BLaER1 (cell line): ENCODE data around the gene ADAMTS4.

Experiments used
- H3K27ac ChIP-seq: shearing (Covaris generic); formaldehyde crosslinking; 2 replicates; pipeline ENCODE4 v1.8.1; 2022
- H3K27me3 ChIP-seq: shearing (Covaris generic); formaldehyde crosslinking; 2 replicates; pipeline ENCODE4 v1.8.1; 2022
- H3K36me3 ChIP-seq: shearing (Covaris generic); formaldehyde crosslinking; 2 replicates; pipeline ENCODE4 v1.8.1; 2022
- H3K4me1 ChIP-seq: shearing (Covaris generic); formaldehyde crosslinking; 2 replicates; pipeline ENCODE4 v1.8.1; 2022
- H3K4me2 ChIP-seq: shearing (Covaris generic); formaldehyde crosslinking; 2 replicates; pipeline ENCODE4 v1.8.1; 2022
- H3K4me3 ChIP-seq: shearing (Covaris generic); formaldehyde crosslinking; 2 replicates; pipeline ENCODE4 v1.8.1; 2022
- H3K9ac ChIP-seq: shearing (Covaris generic); formaldehyde crosslinking; 2 replicates; pipeline ENCODE4 v1.8.1; 2022
- H3K9me3 ChIP-seq: shearing (Covaris generic); formaldehyde crosslinking; 2 replicates; pipeline ENCODE4 v1.8.1; 2022
- H4K20me1 ChIP-seq: shearing (Covaris generic); formaldehyde crosslinking; 2 replicates; pipeline ENCODE4 v1.8.1; 2022
- Cebpa-rat ChIP-seq: shearing (Covaris generic); IDR thresholded peaks from 2 replicates; pipeline ENCODE4 v1.8.1; 2022

The ADAMTS4 gene

DNA sequence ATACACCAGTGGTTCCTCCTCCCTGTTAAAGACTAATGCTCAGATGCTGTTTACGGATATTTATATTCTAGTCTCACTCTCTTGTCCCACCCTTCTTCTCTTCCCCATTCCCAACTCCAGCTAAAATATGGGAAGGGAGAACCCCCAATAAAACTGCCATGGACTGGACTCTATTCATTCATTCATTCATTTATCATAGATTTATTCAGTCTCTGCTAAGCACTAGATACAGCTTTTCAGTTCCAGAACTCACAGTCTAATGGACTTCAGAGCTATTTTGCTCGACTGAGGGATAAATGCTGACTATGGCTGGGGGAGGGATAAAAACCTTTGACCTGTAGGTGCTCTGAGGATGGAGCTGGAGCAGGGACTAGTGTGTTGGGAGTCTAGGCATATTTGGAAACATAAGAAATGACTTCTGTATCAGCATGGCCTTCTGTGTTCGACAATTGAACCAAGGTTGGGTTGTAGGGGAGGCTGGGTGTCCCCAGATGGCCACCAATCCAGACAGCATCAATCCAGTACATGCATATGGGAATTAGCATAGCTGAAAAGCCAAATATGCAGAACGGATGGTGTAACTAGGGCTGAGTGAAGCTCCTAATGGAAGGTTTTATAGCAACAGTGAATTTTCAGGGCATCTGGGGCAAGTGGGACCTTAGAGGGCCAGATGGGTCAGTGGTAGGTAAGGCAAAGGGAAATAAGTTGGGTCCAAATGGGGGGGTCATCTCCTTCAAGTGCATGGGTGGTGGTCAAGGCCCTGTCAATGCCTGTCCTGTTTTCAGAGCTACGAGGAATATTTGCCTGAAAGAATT lies 20.4 kb upstream of the ADAMTS4 start:
- peaks cover 49% of the 10 kb centered on the region for H3K4me1 ChIP-seq
- H4K20me1 ChIP-seq, result peaks cover 38% of the 10 kb centered on the region
- H3K27ac ChIP-seq, result no peak overlapping the region
- H3K36me3 ChIP-seq, result peaks cover 5% of the 10 kb centered on the region
- TF ChIP-seq Cebpa-rat, result no peak
- H3K9ac ChIP-seq, result no peak overlapping the region
- H3K4me3 ChIP-seq, result no peak overlapping the region
- peak overlapping the region; percentile 71 for H3K4me2 ChIP-seq
- H3K9me3 ChIP-seq, result no peaks in the 10 kb centered on the region
- H3K27me3 ChIP-seq, result peaks cover 44% of the 10 kb centered on the region

DNA sequence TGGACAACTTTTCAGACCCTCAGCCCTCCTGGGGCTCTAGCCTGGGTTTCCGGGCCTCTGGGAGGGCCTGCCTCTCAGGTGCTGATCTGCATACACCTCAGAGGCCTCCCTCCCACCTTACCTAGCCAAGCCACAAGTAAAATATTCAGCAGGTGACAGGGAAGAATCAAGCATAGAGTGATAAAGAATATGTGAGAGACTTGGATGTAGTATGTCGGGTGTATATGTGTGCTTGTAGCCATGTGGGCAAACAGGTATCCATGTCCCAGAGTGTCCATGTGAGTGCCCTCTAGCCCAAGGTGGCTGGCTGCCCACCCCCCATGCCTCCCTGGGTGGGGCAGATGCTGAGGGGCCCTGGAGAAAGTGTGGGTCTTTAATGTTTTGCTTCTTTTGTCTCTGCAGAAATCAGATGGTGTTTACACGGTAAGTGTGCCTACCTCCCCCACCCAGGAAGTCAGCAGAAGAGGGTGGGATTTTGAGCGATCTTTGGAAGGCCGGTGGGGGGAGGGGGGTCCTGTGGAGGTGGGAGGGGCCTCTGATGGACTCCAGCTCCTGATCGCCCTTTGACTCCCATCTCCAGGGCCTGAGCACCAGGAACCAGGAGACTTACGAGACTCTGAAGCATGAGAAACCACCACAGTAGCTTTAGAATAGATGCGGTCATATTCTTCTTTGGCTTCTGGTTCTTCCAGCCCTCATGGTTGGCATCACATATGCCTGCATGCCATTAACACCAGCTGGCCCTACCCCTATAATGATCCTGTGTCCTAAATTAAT lies 19.6 kb upstream of the ADAMTS4 start:
- Histone ChIP-seq H3K27me3 (peaks cover 44% of the 10 kb centered on the region), H3K9me3 (no peaks in the 10 kb centered on the region), H3K27ac (no peak overlapping the region), H4K20me1 (peaks cover 43% of the 10 kb centered on the region), H3K4me2 (peak overlapping the region; percentile 71), H3K9ac (no peak overlapping the region), H3K4me3 (no peak overlapping the region), H3K4me1 (peaks cover 51% of the 10 kb centered on the region), H3K36me3 (peaks cover 13% of the 10 kb centered on the region)
- no peak for TF ChIP-seq Cebpa-rat

DNA sequence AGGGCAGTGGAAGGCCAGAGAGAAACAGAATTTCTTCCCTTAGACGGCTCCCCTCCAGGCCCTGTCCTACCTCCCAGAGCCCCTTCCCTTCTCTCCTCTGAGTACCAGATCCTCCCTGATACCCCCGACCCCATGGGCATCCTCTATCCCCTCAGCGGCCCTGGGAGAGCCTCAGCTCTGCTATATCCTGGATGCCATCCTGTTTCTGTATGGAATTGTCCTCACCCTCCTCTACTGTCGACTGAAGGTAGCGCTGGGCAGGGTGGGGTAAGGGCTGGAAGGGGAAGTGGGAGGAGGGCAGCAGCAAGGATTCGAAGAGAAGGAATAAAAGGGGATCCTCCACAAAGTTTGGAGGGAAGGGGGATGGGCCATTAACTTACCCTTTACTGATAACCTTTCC lies 19.0 kb upstream of the ADAMTS4 start:
- TF ChIP-seq Cebpa-rat, result no peak
- Histone ChIP-seq H3K9me3 (no peaks in the 10 kb centered on the region), H3K27ac (no peak overlapping the region), H3K27me3 (peaks cover 44% of the 10 kb centered on the region), H3K36me3 (peaks cover 20% of the 10 kb centered on the region), H3K4me3 (no peak overlapping the region; the same call in 1 of the 2 replicates), H3K4me1 (peaks cover 51% of the 10 kb centered on the region), H3K4me2 (peak overlapping the region; percentile 71), H4K20me1 (peaks cover 47% of the 10 kb centered on the region), H3K9ac (no peak overlapping the region)

DNA sequence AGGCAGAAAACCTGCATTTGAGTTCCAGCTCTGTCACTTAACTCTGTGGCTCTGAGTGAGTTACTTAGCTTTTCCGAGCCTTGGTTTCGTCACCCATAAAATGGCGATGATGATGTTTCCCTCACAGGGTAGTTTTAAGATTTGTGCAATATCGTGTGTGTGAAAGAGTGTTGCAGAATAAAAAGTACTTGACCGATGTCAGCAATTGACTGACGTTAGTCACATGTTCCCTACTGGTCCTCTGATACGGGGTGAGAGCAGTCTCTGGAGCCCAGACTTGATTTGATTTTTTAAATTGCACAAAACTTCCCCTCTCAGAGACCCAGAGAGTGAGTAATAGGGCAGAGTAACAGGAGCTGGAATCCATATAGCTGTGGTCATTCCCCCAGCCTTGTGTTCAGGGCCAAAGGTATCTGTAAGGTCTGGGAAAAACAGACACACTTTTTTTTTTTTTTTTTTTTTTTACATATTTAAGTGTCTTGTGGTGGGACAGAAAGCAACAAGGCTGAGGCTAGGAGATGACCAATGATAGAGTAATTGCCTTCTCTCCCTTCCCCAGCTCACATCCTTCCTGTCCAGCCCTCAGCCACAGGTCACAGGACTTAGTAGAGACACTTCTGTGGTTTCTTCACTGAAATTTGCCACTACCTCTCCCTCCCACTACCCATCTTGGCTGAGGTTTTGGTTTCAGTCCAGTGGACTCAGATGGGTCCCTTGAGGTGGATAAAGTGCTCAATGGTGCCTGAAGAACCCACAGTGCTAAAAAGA lies 18.3 kb upstream of the ADAMTS4 start:
- H3K27ac ChIP-seq, result no peak overlapping the region
- H3K4me2 ChIP-seq, result peak overlapping the region; percentile 71
- peaks cover 27% of the 10 kb centered on the region for H3K36me3 ChIP-seq
- TF ChIP-seq Cebpa-rat, result no peak
- H3K27me3 ChIP-seq, result peaks cover 42% of the 10 kb centered on the region
- H4K20me1 ChIP-seq, result peaks cover 47% of the 10 kb centered on the region
- no peak overlapping the region for H3K9ac ChIP-seq
- no peak overlapping the region for H3K4me3 ChIP-seq
- peaks cover 51% of the 10 kb centered on the region for H3K4me1 ChIP-seq
- no peaks in the 10 kb centered on the region for H3K9me3 ChIP-seq

DNA sequence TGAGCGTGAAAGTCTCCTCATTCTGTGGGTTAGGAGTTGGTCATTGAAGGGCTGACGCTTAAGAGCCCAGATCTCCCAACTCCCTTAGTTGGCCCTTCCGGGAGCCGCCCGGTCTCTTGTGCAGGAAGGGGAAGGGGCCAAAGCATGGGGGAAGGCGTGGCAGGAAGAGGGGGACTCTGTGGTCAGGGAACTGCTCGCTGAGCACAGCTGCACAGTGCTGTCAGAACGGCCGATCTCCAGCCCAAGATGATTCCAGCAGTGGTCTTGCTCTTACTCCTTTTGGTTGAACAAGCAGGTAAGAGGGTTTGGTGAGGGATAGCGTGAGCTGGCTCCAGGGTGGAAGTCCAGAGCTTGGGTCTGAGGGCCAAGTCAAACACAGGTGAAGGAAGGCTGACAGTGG lies 16.2 kb upstream of the ADAMTS4 start, which contains the start of gene FCER1G:
Gene FCER1G, plus strand, starts transcription at position 220 of the 400 bp plus-strand sequence. Its CDS starts 27 bp downstream, at position 247.
- peak within 1 kb of the TSS; percentile 27; the same call in 1 of the 2 replicates for H3K4me3 ChIP-seq
- H3K4me1 ChIP-seq, result peaks cover 53% of the 10 kb centered on the region
- H3K4me2 ChIP-seq, result peak within 1 kb of the TSS; percentile 71
- peaks cover 31% of the 10 kb centered on the region for H3K27me3 ChIP-seq
- no peak within 1 kb of the TSS for H3K9ac ChIP-seq
- H3K27ac ChIP-seq, result no peak within 1 kb of the TSS
- H4K20me1 ChIP-seq, result peaks cover 52% of the 10 kb centered on the region
- no peaks in the 10 kb centered on the region for H3K9me3 ChIP-seq
- H3K36me3 ChIP-seq, result peaks cover 47% of the 10 kb centered on the region
- TF ChIP-seq Cebpa-rat, result no peak

DNA sequence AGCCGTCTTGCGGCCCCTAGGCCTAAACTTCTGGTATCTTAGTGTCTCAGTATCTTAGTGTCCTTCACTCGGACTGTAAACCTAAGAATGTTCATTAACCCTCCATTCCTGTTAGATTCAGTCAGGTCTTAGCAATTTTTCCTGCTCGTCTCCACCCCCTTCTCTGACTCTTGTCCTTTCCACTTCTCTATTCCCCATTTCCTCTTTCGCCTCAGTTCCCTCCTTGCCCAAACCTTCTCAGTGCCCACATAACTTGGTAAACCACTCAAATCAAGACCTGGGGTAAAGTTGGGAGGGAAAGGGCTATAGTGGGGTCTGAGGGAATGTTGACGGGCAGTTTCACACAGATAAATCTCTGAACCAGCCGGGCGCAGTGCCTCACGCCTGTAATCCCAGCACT lies 15.5 kb upstream of the ADAMTS4 start:
- no peak overlapping the region for H3K4me3 ChIP-seq
- peak overlapping the region; percentile 71 for H3K4me2 ChIP-seq
- no peak overlapping the region for H3K9ac ChIP-seq
- no peak for TF ChIP-seq Cebpa-rat
- peaks cover 60% of the 10 kb centered on the region for H3K4me1 ChIP-seq
- H4K20me1 ChIP-seq, result peaks cover 54% of the 10 kb centered on the region
- H3K27me3 ChIP-seq, result peaks cover 24% of the 10 kb centered on the region
- H3K9me3 ChIP-seq, result no peaks in the 10 kb centered on the region
- H3K36me3 ChIP-seq, result peaks cover 54% of the 10 kb centered on the region
- H3K27ac ChIP-seq, result no peak overlapping the region

DNA sequence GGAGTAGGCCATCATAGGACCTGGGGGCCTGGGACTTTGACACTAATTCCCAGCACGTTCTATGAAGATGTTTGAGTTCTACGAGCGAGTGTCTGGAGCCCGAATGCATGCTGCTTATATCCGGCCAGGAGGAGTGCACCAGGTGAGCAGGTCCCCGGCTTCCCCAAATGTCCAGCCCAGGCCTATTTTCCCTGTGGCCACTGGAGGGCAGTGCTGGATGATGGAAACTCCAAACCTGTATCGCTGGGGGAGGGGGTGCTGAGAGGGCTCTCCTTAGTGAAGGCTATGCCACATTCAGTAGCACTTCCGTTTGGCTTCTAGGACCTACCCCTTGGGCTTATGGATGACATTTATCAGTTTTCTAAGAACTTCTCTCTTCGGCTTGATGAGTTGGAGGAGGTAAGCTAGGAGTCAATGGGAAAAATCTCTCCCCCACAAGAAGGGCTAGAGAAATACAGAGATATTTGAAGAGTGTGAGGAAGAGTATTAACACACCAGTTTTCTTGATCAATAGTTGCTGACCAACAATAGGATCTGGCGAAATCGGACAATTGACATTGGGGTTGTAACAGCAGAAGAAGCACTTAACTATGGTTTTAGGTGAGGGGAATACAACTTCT lies 11.0 kb upstream of the ADAMTS4 start:
- peaks cover 22% of the 10 kb centered on the region for H4K20me1 ChIP-seq
- H3K4me1 ChIP-seq, result peaks cover 19% of the 10 kb centered on the region
- H3K9me3 ChIP-seq, result no peaks in the 10 kb centered on the region
- no peak overlapping the region for H3K4me3 ChIP-seq
- no peak overlapping the region for H3K9ac ChIP-seq
- no peak overlapping the region for H3K4me2 ChIP-seq
- no peak overlapping the region for H3K27ac ChIP-seq
- TF ChIP-seq Cebpa-rat, result no peak
- H3K36me3 ChIP-seq, result peaks cover 98% of the 10 kb centered on the region
- H3K27me3 ChIP-seq, result no peaks in the 10 kb centered on the region

DNA sequence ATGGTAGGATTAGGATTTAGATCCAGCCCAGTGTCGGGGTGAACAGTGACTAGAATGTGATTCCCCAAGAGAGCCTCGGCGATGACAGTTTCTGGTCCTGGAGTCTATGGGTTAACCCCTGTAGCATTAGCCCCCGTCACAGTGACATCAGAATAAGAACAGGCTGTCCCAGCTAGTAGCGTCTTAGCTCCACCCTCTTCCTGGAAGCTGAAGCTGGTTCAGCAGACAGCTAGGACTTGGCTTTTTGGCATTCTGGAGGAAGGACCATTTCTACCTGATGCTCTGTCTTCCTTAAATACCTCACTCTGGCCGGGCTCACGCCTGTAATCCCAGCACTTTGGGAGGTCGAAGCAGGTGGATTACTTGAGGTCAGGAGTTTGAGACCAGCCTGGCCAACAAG lies 8.3 kb upstream of the ADAMTS4 start:
- Histone ChIP-seq H3K4me1 (peaks cover 24% of the 10 kb centered on the region), H3K4me2 (no peak overlapping the region), H3K27ac (no peak overlapping the region), H3K9ac (no peak overlapping the region), H3K27me3 (no peaks in the 10 kb centered on the region), H4K20me1 (0 out of 2 replicates have a peak, but pooled peaks cover 7% of the 10 kb centered on the region), H3K36me3 (peaks cover 87% of the 10 kb centered on the region), H3K4me3 (no peak overlapping the region), H3K9me3 (no peaks in the 10 kb centered on the region)
- TF ChIP-seq Cebpa-rat, result no peak
